GM19099 (cell line): Measurements from ENCODE around the gene SRMS.

Source experiments
- POLR2A ChIP-seq: IDR thresholded peaks from 3 replicates; pipeline ENCODE4 v1.6.1; 2011; ENCODE audit warnings: low read depth; ENCODE audit not compliant: insufficient read length; ENCODE audit errors: extremely low read depth

The SRMS gene

GRCh38 chr20:63532449-63532971 lies 15.0 kb downstream of the SRMS start:
- no peak for TF ChIP-seq POLR2A

GRCh38 chr20:63531686-63532448 lies 15.7 kb downstream of the SRMS start:
- no peak for TF ChIP-seq POLR2A

- TF ChIP-seq POLR2A: no peak
Measured at GRCh38 chr20:63530788-63531160, 16.8 kb downstream of the SRMS start.

GRCh38 chr20:63529861-63530787 lies 17.4 kb downstream of the SRMS start:
- TF ChIP-seq POLR2A: no peak

- TF ChIP-seq POLR2A: no peak
Measured at GRCh38 chr20:63529180-63529860, 18.2 kb downstream of the SRMS start.

GRCh38 chr20:63527184-63527583 lies 20.4 kb downstream of the SRMS start:
- no peak for TF ChIP-seq POLR2A

GRCh38 chr20:63525971-63526370 lies 21.6 kb downstream of the SRMS start:
- TF ChIP-seq POLR2A: no peak

GRCh38 chr20:63525185-63525584 lies 22.4 kb downstream of the SRMS start:
- no peak for TF ChIP-seq POLR2A

- TF ChIP-seq POLR2A: no peak
Measured at GRCh38 chr20:63522981-63523611, 24.5 kb downstream of the SRMS start.

GRCh38 chr20:63522091-63522868 lies 25.3 kb downstream of the SRMS start:
- no peak for TF ChIP-seq POLR2A

- TF ChIP-seq POLR2A: no peak
Measured at GRCh38 chr20:63521602-63522001, 25.9 kb downstream of the SRMS start.

GRCh38 chr20:63520934-63521601 lies 26.5 kb downstream of the SRMS start:
- TF ChIP-seq POLR2A: no peak

GRCh38 chr20:63520504-63520933 lies 27.0 kb downstream of the SRMS start, which contains the start of gene PPDPF:
Gene PPDPF (plus strand): TSS chr20:63520765. CDS start chr20:63521309, 544 bp downstream.
- TF ChIP-seq POLR2A: peak; percentile 97
